HepG2 (cell line): Measurements from ENCODE around the gene CLPSL2. TPM values are rescaled to one million over a fixed set of nuclear protein-coding genes. Genes with fewer than 3 reads are reported as not detected.

Experiments used
- AGO2 ChIP-seq: fragments of 200-400 bp; formaldehyde crosslinking; optimal IDR thresholded peaks from 2 replicates; pipeline ENCODE3; 2017; ENCODE audit warnings: mild to moderate bottlenecking, low read depth, low read length, moderate library complexity
- ARNT2 ChIP-seq: sonication (generic); formaldehyde crosslinking; IDR thresholded peaks from 2 replicates; pipeline ENCODE4 v1.8.0; 2022; ENCODE audit warnings: mild to moderate bottlenecking, low read depth, missing genetic modification reagents, moderate library complexity
- ATF5 ChIP-seq: sonication (generic); formaldehyde crosslinking; IDR thresholded peaks from 2 replicates; pipeline ENCODE4 v1.4.0; 2020; ENCODE audit warnings: mild to moderate bottlenecking, low read depth, missing genetic modification reagents
- CCAR2 ChIP-seq: fragments of 200-400 bp; formaldehyde crosslinking; optimal IDR thresholded peaks from 2 replicates; pipeline ENCODE3; 2018; ENCODE audit warnings: low read depth, mild to moderate bottlenecking, low read length, moderate library complexity
- DMAP1 ChIP-seq: IDR thresholded peaks from 2 replicates; pipeline ENCODE4 v1.6.1; 2016
- EZH2 ChIP-seq: conservative IDR thresholded peaks from 2 replicates; pipeline ENCODE4 v1.6.1; 2012; ENCODE audit warnings: mild to moderate bottlenecking, low read depth, low read length, moderate library complexity
- GPN1 ChIP-seq: sonication (generic); formaldehyde crosslinking; IDR thresholded peaks from 2 replicates; pipeline ENCODE4 v1.5.1; 2020; ENCODE audit warnings: missing genetic modification reagents, borderline replicate concordance
- HNRNPL ChIP-seq: fragments of 200-400 bp; formaldehyde crosslinking; IDR thresholded peaks from 2 replicates; pipeline ENCODE4 v1.6.1; 2017; ENCODE audit warnings: mild to moderate bottlenecking, low read depth, low read length
- HOXA7 ChIP-seq: sonication (generic); formaldehyde crosslinking; IDR thresholded peaks from 2 replicates; pipeline ENCODE4 v1.8.1; 2022; ENCODE audit warnings: mild to moderate bottlenecking, missing genetic modification reagents, moderate library complexity
- KAT2B ChIP-seq: fragments of 150-350 bp; IDR thresholded peaks from 2 replicates; pipeline ENCODE4 v1.6.1; 2014; ENCODE audit warnings: low read depth, low read length, borderline replicate concordance
- POGZ ChIP-seq: sonication (generic); formaldehyde crosslinking; IDR thresholded peaks from 2 replicates; pipeline ENCODE4 v1.4.0; 2020; ENCODE audit warnings: mild to moderate bottlenecking, missing genetic modification reagents
- PPARG ChIP-seq: conservative IDR thresholded peaks from 2 replicates; pipeline ENCODE4 v1.6.1; 2016; ENCODE audit warnings: missing biosample characterization, missing genetic modification reagents
- PRPF4 ChIP-seq: fragments of 200-400 bp; formaldehyde crosslinking; IDR thresholded peaks from 2 replicates; pipeline ENCODE4 v1.6.1; 2016; ENCODE audit warnings: low read length, low read depth; ENCODE audit not compliant: poor library complexity, severe bottlenecking
- SP140L ChIP-seq: sonication (generic); formaldehyde crosslinking; IDR thresholded peaks from 2 replicates; pipeline ENCODE4 v1.4.0; 2020; ENCODE audit warnings: missing genetic modification reagents, borderline replicate concordance
- SRSF9 ChIP-seq: fragments of 200-400 bp; formaldehyde crosslinking; IDR thresholded peaks from 2 replicates; pipeline ENCODE4 v1.6.1; 2018; ENCODE audit warnings: borderline replicate concordance, mild to moderate bottlenecking, low read depth, low read length; ENCODE audit not compliant: insufficient read depth, poor library complexity, severe bottlenecking
- TAF1 ChIP-seq: sonication (generic); formaldehyde crosslinking; IDR thresholded peaks from 2 replicates; pipeline ENCODE4 v1.4.0; 2020; ENCODE audit warnings: missing genetic modification reagents
- ZNF160 ChIP-seq: sonication (generic); formaldehyde crosslinking; IDR thresholded peaks from 2 replicates; pipeline ENCODE4 v1.8.0; 2022; ENCODE audit warnings: mild to moderate bottlenecking, inconsistent platforms, missing genetic modification reagents
- ZNF17 ChIP-seq: sonication (generic); formaldehyde crosslinking; IDR thresholded peaks from 2 replicates; pipeline ENCODE4 v1.5.0; 2020; ENCODE audit warnings: mild to moderate bottlenecking, missing genetic modification reagents
- ZNF296 ChIP-seq: sonication (generic); formaldehyde crosslinking; conservative IDR thresholded peaks from 2 replicates; pipeline ENCODE4 v1.5.0; 2020; ENCODE audit warnings: mild to moderate bottlenecking, missing genetic modification reagents
- ZNF468 ChIP-seq: sonication (generic); formaldehyde crosslinking; IDR thresholded peaks from 2 replicates; pipeline ENCODE4 v1.8.0; 2022; ENCODE audit warnings: mild to moderate bottlenecking, moderate library complexity, missing genetic modification reagents
- polyA plus RNA-seq, 8 experiments: library from polyadenylated mRNA; depleted of rRNA in 3 of 8; stranded (reverse) in 7 of 8; unstranded in 1 of 8; fragments of >200 nt; fragmentation: Illumina TruSeq in 4 of 8; extraction: Trizol in 4 of 8; gene quantifications; 2 replicates each; pipeline versions ENCODE4 v1.2.1 to v1.2.3, GENCODE V29; 2011 to 2016; ENCODE audit warnings: low read depth in 4 of 8, missing spikeins in 1 of 8, mixed read lengths in 1 of 8; ENCODE audit not compliant: insufficient read depth in 1 of 8
- total RNA-seq, 5 experiments: library from RNA; depleted of rRNA; stranded (reverse); fragments of >200 nt; fragmentation: Illumina TruSeq; extraction: Trizol; gene quantifications; 2 replicates each; pipeline ENCODE4 v1.2.3, GENCODE V29; 2016; ENCODE audit warnings: low read depth in 1 of 5
- TF ChIP-seq, protein P1 (sequence below): IDR thresholded peaks from 2 replicates; pipeline ENCODE4 v1.6.1; 2012; ENCODE audit warnings: inconsistent platforms
- TF ChIP-seq, protein P2 (sequence below): sonication (generic); formaldehyde crosslinking; IDR thresholded peaks from 2 replicates; pipeline ENCODE4 v1.8.0; 2022; ENCODE audit warnings: mild to moderate bottlenecking, missing genetic modification reagents, borderline replicate concordance
- TF ChIP-seq, protein P3 (sequence below): sonication (generic); formaldehyde crosslinking; IDR thresholded peaks from 2 replicates; pipeline ENCODE4 v1.4.0; 2020; ENCODE audit warnings: low read depth, mild to moderate bottlenecking, missing genetic modification reagents
- TF ChIP-seq, protein P4 (sequence below): sonication (generic); formaldehyde crosslinking; conservative IDR thresholded peaks from 2 replicates; pipeline ENCODE4 v1.4.0; 2020; ENCODE audit warnings: missing genetic modification reagents
- TF ChIP-seq, protein P5 (sequence below): sonication (generic); formaldehyde crosslinking; IDR thresholded peaks from 2 replicates; pipeline ENCODE4 v1.4.0; 2020; ENCODE audit warnings: mild to moderate bottlenecking, missing genetic modification reagents

CLPSL2 gene
- total and polyA plus RNA-seq, 2 of the 13 experiments (the other 11 are each of a cell fraction or from before 2014, with no cell fraction given), result not detected

DNA sequence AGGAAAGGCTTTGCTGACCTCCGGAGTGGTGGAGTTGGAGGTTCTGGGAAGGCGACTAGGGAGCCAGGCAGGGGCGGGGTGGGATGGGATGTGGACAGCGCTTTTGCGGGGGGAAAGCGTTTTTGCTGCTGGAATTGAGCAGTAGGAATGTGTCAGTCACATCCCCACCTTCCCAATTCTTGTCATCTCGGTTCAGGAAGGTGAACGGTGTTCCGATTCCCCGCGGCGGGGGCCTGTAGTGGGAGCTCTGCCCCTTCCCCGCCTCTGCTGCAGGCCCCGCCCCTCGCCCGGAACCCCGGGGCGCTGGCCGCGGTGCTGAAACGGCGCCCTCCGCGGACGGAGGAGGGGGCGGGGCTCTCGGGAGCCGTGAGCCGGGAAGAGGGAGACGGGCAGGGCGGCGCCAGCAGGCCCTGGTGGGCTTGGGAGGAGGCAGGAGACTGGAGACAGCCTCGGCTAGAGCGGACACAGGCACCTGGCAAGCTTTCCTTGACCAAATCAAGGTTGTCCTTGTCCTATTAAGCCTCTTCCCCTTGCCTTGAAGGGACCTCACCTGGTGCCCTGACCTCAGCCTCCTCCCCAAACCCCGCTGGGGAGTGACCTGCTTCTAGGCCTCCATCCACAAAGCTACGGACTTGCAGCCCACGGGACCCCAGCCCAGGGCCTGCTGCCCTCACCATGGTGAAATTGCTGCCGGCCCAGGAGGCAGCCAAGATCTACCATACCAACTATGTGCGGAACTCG lies 28.8 kb downstream of the CLPSL2 start, which contains the start of gene LHFPL5 (continued):
- TF ChIP-seq ATF5 (CRISPR knock-in tag) (peak; percentile 90; the same call in 1 of the 2 replicates), ZNF17 (CRISPR knock-in tag) (peak; percentile 95), POGZ (CRISPR knock-in tag) (peak; percentile 69), GPN1 (peak; percentile 96), PRPF4 (no peak), AGO2 (no peak), PPARG (CRISPR knock-in tag) (peak; percentile 90), EZH2 (no peak), ZNF468 (CRISPR knock-in tag) (0 out of 2 replicates have a peak, but pooled peaks have one; percentile 76), SRSF9 (no peak), ARNT2 (CRISPR knock-in tag) (peak; percentile 99), SP140L (peak; percentile 99; the same call in 1 of the 2 replicates), KAT2B (no peak), HOXA7 (CRISPR knock-in tag) (peak; percentile 97; the same call in 1 of the 2 replicates), HNRNPL (no peak), DMAP1 (CRISPR knock-in tag) (peak; percentile 48; the same call in 1 of the 2 replicates), CCAR2 (no peak), TAF1 (CRISPR knock-in tag) (peak; percentile 46; the same call in 1 of the 2 replicates), ZNF296 (CRISPR knock-in tag) (peak; percentile 96), ZNF160 (CRISPR knock-in tag) (peak; percentile 99)
- TF ChIP-seq, protein P1, sequence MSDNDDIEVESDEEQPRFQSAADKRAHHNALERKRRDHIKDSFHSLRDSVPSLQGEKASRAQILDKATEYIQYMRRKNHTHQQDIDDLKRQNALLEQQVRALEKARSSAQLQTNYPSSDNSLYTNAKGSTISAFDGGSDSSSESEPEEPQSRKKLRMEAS, result no peak
- TF ChIP-seq, protein P2, sequence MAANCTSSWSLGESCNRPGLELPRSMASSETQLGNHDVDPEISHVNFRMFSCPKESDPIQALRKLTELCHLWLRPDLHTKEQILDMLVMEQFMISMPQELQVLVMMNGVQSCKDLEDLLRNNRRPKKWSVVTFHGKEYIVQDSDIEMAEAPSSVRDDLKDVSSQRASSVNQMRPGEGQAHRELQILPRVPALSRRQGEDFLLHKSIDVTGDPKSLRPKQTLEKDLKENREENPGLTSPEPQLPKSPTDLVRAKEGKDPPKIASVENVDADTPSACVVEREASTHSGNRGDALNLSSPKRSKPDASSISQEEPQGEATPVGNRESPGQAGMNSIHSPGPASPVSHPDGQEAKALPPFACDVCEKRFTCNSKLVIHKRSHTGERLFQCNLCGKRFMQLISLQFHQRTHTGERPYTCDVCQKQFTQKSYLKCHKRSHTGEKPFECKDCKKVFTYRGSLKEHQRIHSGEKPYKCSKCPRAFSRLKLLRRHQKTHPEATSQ (CRISPR knock-in tag), result peak; percentile 93; the same call in 1 of the 2 replicates
- TF ChIP-seq, protein P3, sequence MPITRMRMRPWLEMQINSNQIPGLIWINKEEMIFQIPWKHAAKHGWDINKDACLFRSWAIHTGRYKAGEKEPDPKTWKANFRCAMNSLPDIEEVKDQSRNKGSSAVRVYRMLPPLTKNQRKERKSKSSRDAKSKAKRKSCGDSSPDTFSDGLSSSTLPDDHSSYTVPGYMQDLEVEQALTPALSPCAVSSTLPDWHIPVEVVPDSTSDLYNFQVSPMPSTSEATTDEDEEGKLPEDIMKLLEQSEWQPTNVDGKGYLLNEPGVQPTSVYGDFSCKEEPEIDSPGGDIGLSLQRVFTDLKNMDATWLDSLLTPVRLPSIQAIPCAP, result peak; percentile 97
- TF ChIP-seq, protein P4, sequence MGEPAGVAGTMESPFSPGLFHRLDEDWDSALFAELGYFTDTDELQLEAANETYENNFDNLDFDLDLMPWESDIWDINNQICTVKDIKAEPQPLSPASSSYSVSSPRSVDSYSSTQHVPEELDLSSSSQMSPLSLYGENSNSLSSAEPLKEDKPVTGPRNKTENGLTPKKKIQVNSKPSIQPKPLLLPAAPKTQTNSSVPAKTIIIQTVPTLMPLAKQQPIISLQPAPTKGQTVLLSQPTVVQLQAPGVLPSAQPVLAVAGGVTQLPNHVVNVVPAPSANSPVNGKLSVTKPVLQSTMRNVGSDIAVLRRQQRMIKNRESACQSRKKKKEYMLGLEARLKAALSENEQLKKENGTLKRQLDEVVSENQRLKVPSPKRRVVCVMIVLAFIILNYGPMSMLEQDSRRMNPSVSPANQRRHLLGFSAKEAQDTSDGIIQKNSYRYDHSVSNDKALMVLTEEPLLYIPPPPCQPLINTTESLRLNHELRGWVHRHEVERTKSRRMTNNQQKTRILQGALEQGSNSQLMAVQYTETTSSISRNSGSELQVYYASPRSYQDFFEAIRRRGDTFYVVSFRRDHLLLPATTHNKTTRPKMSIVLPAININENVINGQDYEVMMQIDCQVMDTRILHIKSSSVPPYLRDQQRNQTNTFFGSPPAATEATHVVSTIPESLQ, result peak; percentile 99
- TF ChIP-seq, protein P5, sequence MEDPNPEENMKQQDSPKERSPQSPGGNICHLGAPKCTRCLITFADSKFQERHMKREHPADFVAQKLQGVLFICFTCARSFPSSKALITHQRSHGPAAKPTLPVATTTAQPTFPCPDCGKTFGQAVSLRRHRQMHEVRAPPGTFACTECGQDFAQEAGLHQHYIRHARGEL, result peak; percentile 71; the same call in 1 of the 2 replicates
